H9 (cell line): ENCODE measurements around the gene CHD9. TPM values are rescaled to one million over a fixed set of nuclear protein-coding genes. Genes with fewer than 3 reads are reported as not detected.
A peak's percentile ranks its signal among the peaks of the same experiment; 100 is the strongest.

Experiments
- DNase-seq: peaks from one replicate; pipeline ENCODE4 v3.0.0-alpha.2; 2017
- H2AFZ ChIP-seq: one replicate; pipeline ENCODE4 v1.6.1; 2013; ENCODE audit warnings: mild to moderate bottlenecking, low read length, control low read depth, moderate library complexity
- H2AK5ac ChIP-seq: 2 replicates; pipeline ENCODE4 v1.6.1; 2013; ENCODE audit warnings: low read length, control low read depth, mixed read lengths; ENCODE audit not compliant: insufficient read length
- H2BK120ac ChIP-seq: one replicate; pipeline ENCODE4 v1.6.1; 2013; ENCODE audit warnings: low read depth, mild to moderate bottlenecking, low read length, control low read depth, inconsistent platforms; ENCODE audit not compliant: poor library complexity, severe bottlenecking
- H2BK12ac ChIP-seq: 2 replicates; pipeline ENCODE4 v1.6.1; 2013; ENCODE audit warnings: low read length, control low read depth, mixed read lengths, low read depth; ENCODE audit not compliant: insufficient read length
- H2BK15ac ChIP-seq: 2 replicates; pipeline ENCODE4 v1.6.1; 2013; ENCODE audit warnings: low read depth, low read length, control low read depth
- H2BK20ac ChIP-seq: one replicate; pipeline ENCODE4 v1.6.1; 2013; ENCODE audit warnings: low read depth, mild to moderate bottlenecking, low read length, control low read depth, inconsistent platforms; ENCODE audit not compliant: poor library complexity, severe bottlenecking
- H2BK5ac ChIP-seq: 2 replicates; pipeline ENCODE4 v1.6.1; 2013; ENCODE audit warnings: low read length, control low read depth, mixed read lengths; ENCODE audit not compliant: insufficient read length
- H3K14ac ChIP-seq: 2 replicates; pipeline ENCODE4 v1.6.1; 2013; ENCODE audit warnings: low read length, control low read depth; ENCODE audit not compliant: insufficient read depth
- H3K18ac ChIP-seq: 2 replicates; pipeline ENCODE4 v1.6.1; 2013; ENCODE audit warnings: low read depth, mild to moderate bottlenecking, mixed read lengths, low read length, control low read depth; ENCODE audit not compliant: insufficient read length
- H3K23ac ChIP-seq: 2 replicates; pipeline ENCODE4 v1.6.1; 2013; ENCODE audit warnings: low read length, control low read depth, mixed read lengths, low read depth; ENCODE audit not compliant: insufficient read length
- H3K23me2 ChIP-seq: 2 replicates; pipeline ENCODE4 v1.6.1; 2013; ENCODE audit warnings: low read depth, mild to moderate bottlenecking, mixed read lengths, low read length, control low read depth; ENCODE audit not compliant: insufficient read length, poor library complexity, severe bottlenecking
- H3K27ac ChIP-seq: 2 replicates; pipeline ENCODE4 v1.5.1; 2013; ENCODE audit warnings: low read length, control low read depth, mixed read lengths, low read depth; ENCODE audit not compliant: insufficient read length
- H3K27me3 ChIP-seq: 2 replicates; pipeline ENCODE4 v1.6.1; 2013; ENCODE audit warnings: low read length, control low read depth, inconsistent platforms; ENCODE audit not compliant: insufficient read depth
- H3K4ac ChIP-seq: 2 replicates; pipeline ENCODE4 v1.6.1; 2013; ENCODE audit warnings: low read depth, mild to moderate bottlenecking, control low read depth, inconsistent platforms, low read length, moderate library complexity
- H3K4me1 ChIP-seq: 2 replicates; pipeline ENCODE4 v1.6.1; 2013; ENCODE audit warnings: low read length, control low read depth, inconsistent platforms; ENCODE audit not compliant: insufficient read depth
- H3K4me2 ChIP-seq: 2 replicates; pipeline ENCODE4 v1.6.1; 2013; ENCODE audit warnings: low read length, control low read depth, mixed read lengths; ENCODE audit not compliant: insufficient read length, insufficient read depth
- H3K56ac ChIP-seq: 2 replicates; pipeline ENCODE4 v1.6.1; 2013; ENCODE audit warnings: low read depth, mild to moderate bottlenecking, mixed read lengths, low read length, control low read depth; ENCODE audit not compliant: insufficient read length
- H3K79me1 ChIP-seq: 2 replicates; pipeline ENCODE4 v1.6.1; 2013; ENCODE audit warnings: low read depth, mild to moderate bottlenecking, moderate library complexity, low read length, control low read depth, inconsistent platforms; ENCODE audit not compliant: insufficient read depth, poor library complexity, severe bottlenecking
- H3K79me2 ChIP-seq: 2 replicates; pipeline ENCODE4 v1.6.1; 2013; ENCODE audit warnings: low read length, control low read depth, inconsistent platforms; ENCODE audit not compliant: insufficient read depth
- H3K9ac ChIP-seq: 2 replicates; pipeline ENCODE4 v1.6.1; 2013; ENCODE audit warnings: low read length, control low read depth, mixed read lengths; ENCODE audit not compliant: insufficient read length; ENCODE audit errors: extremely low read depth
- H3K9me3 ChIP-seq: one replicate; pipeline ENCODE4 v1.6.1; 2013; ENCODE audit warnings: low read depth, low read length, inconsistent platforms; ENCODE audit not compliant: control insufficient read depth
- H3T11ph ChIP-seq: one replicate; pipeline ENCODE4 v1.6.1; 2013; ENCODE audit warnings: mild to moderate bottlenecking, low read length, control low read depth, inconsistent platforms
- H4K20me1 ChIP-seq: one replicate; pipeline ENCODE4 v1.6.1; 2013; ENCODE audit not compliant: control insufficient read depth, insufficient read length, insufficient read depth
- H4K5ac ChIP-seq: 2 replicates; pipeline ENCODE4 v1.6.1; 2013; ENCODE audit warnings: low read depth, mild to moderate bottlenecking, mixed read lengths, low read length, control low read depth; ENCODE audit not compliant: insufficient read length
- H4K8ac ChIP-seq: replicated peaks from 2 replicates; pipeline ENCODE4 v1.6.1; 2013; ENCODE audit warnings: low read length, control low read depth, mixed read lengths, low read depth; ENCODE audit not compliant: insufficient read length
- H4K91ac ChIP-seq: 2 replicates; pipeline ENCODE4 v1.6.1; 2013; ENCODE audit warnings: low read depth, mild to moderate bottlenecking, moderate library complexity, mixed read lengths, low read length, control low read depth; ENCODE audit not compliant: insufficient read length
- H3K27ac Mint-ChIP-seq, 3 experiments: 2 replicates in 2 of 3; 3 replicates in 1 of 3; pipeline ENCODE4 v1.8.0; 2020 to 2021; ENCODE audit warnings: mixed read lengths in 3 of 3, mild to moderate bottlenecking in 1 of 3, moderate library complexity in 1 of 3
- H3K27me3 Mint-ChIP-seq: 2 replicates; pipeline ENCODE4 v1.8.0; 2021; ENCODE audit warnings: low read depth, mild to moderate bottlenecking, moderate library complexity, mixed read lengths
- H3K36me3 Mint-ChIP-seq, 3 experiments: 2 replicates in 2 of 3; 3 replicates in 1 of 3; pipeline ENCODE4 v1.8.0; 2020 to 2021; ENCODE audit warnings: low read depth in 3 of 3, mixed read lengths in 3 of 3; ENCODE audit not compliant: insufficient read depth in 1 of 3
- H3K4me1 Mint-ChIP-seq, 2 experiments: 2 replicates each; pipeline ENCODE4 v1.8.0; 2020; ENCODE audit warnings: mixed read lengths in 2 of 2
- H3K4me3 Mint-ChIP-seq, 2 experiments: 2 replicates in 1 of 2; 3 replicates in 1 of 2; pipeline ENCODE4 v1.8.0; 2020 to 2021; ENCODE audit warnings: mild to moderate bottlenecking in 2 of 2, mixed read lengths in 2 of 2, moderate library complexity in 1 of 2
- H3K9me3 Mint-ChIP-seq, 2 experiments: 2 replicates in 1 of 2; 3 replicates in 1 of 2; pipeline ENCODE4 v1.8.0; 2020; ENCODE audit warnings: mild to moderate bottlenecking in 2 of 2, mixed read lengths in 2 of 2, moderate library complexity in 1 of 2
- WGBS: extraction: QIAGEN DNeasy Blood & Tissue Kit; methylation state at CpG from one replicate; pipeline ENCODE4 v1.1.7; 2013; ENCODE audit warnings: missing lambda C conversion rate, low lambda C conversion rate, mixed read lengths; ENCODE audit not compliant: insufficient read length; ENCODE audit errors: extremely low coverage; 5-methylcytosine and 5-hydroxymethylcytosine counted together
- total RNA-seq: library from RNA; stranded (reverse); gene quantifications from 2 replicates; pipeline ENCODE4 v1.2.1, GENCODE V29; 2021
- TF ChIP-seq, protein P1 (sequence below): fragments of 200-600 bp; sonication (generic); conservative IDR thresholded peaks from 3 replicates; pipeline ENCODE4 v1.8.0; 2021; ENCODE audit warnings: antibody characterized with exemption, mild to moderate bottlenecking

Gene CHD9
- total RNA-seq, 1 experiment from 2014 or later, result 46.2 TPM

DNA sequence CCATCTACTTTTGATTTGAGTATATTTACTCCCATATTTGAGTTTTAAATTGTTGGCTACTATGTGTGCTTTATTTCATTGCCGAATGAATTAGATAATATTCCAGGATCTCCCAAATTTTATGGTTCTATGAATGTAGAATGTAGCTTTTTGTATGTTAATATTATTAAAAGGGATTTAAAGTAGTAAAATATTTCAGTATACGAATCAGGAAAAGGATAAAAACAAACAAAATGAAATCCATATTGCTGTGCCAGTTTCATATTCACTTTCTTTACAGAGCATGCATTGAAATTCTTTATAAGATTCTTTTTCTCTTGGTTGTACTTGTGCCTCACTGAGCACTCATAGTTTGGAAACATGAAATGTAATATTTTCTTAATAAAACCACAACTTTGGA is 155.1 kb downstream of the CHD9 start:
- Histone ChIP-seq H3K27me3 (no peaks in the 10 kb centered on the region), H4K91ac (no peak overlapping the region), H2BK20ac (no peak overlapping the region), H3K14ac (no peak overlapping the region), H2BK5ac (no peak overlapping the region), H2AK5ac (no peak overlapping the region), H3K9ac (peak overlapping the region; percentile 81), H3K27ac (no peak overlapping the region), H3K18ac (no peak overlapping the region), H2BK12ac (no peak overlapping the region), H3K4me2 (peak overlapping the region; percentile 70), H2BK15ac (no peak overlapping the region), H4K20me1 (no peaks in the 10 kb centered on the region), H4K8ac (no peak overlapping the region), H3K79me1 (no peaks in the 10 kb centered on the region), H3K9me3 (no peaks in the 10 kb centered on the region), H3K23ac (no peak overlapping the region), H3K4me1 (no peaks in the 10 kb centered on the region), H3T11ph (no peak overlapping the region), H3K23me2 (peaks cover 3% of the 10 kb centered on the region), H3K4ac (no peak overlapping the region), H2AFZ (no peak overlapping the region), H2BK120ac (no peak overlapping the region), H4K5ac (no peak overlapping the region), H3K56ac (no peak overlapping the region), H3K79me2 (peaks cover 3% of the 10 kb centered on the region; the same call in 1 of the 2 replicates)
- no peak for DNase-seq
- Mint-ChIP-seq H3K9me3 (no peaks in the 10 kb centered on the region), H3K4me3 (peak overlapping the region; percentile 69 to 90), H3K27ac (peak overlapping the region in 2 of 3 experiments; percentile 80 to 97; a peak in 2 of 7 replicates), H3K4me1 (peaks cover 40 to 41% of the 10 kb centered on the region in 2 experiments), H3K27me3 (no peaks in the 10 kb centered on the region), H3K36me3 (peaks cover 21 to 37% (median 25%) of the 10 kb centered on the region in 3 experiments)
- WGBS, result no CpG with 5 or more reads among the region's 2 CpGs
- TF ChIP-seq, protein P1, sequence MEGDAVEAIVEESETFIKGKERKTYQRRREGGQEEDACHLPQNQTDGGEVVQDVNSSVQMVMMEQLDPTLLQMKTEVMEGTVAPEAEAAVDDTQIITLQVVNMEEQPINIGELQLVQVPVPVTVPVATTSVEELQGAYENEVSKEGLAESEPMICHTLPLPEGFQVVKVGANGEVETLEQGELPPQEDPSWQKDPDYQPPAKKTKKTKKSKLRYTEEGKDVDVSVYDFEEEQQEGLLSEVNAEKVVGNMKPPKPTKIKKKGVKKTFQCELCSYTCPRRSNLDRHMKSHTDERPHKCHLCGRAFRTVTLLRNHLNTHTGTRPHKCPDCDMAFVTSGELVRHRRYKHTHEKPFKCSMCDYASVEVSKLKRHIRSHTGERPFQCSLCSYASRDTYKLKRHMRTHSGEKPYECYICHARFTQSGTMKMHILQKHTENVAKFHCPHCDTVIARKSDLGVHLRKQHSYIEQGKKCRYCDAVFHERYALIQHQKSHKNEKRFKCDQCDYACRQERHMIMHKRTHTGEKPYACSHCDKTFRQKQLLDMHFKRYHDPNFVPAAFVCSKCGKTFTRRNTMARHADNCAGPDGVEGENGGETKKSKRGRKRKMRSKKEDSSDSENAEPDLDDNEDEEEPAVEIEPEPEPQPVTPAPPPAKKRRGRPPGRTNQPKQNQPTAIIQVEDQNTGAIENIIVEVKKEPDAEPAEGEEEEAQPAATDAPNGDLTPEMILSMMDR, result no peak
